Thyroid gland (tissue), 4 donors: Measurements from ENCODE around the gene SPATA24.

Experiments used
- POLR2A ChIP-seq, 2 donors: fragments of 450-650 bp; IDR thresholded peaks; one replicate each; pipeline ENCODE4 v1.6.1; 2017; ENCODE audit warnings: antibody characterized with exemption in 2 of 2, mild to moderate bottlenecking in 2 of 2, moderate library complexity in 1 of 2
- TF ChIP-seq, protein P1 (sequence below), 6 experiments: fragments of 200-600 bp in 3 of 6; fragments of 450-650 bp in 3 of 6; sonication (generic) in 3 of 6; IDR thresholded peaks; one replicate each; pipeline ENCODE4 v1.5.1; 2016 to 2019; ENCODE audit warnings: antibody characterized with exemption in 6 of 6, mild to moderate bottlenecking in 2 of 6, inconsistent platforms in 1 of 6, moderate library complexity in 1 of 6

DNA sequence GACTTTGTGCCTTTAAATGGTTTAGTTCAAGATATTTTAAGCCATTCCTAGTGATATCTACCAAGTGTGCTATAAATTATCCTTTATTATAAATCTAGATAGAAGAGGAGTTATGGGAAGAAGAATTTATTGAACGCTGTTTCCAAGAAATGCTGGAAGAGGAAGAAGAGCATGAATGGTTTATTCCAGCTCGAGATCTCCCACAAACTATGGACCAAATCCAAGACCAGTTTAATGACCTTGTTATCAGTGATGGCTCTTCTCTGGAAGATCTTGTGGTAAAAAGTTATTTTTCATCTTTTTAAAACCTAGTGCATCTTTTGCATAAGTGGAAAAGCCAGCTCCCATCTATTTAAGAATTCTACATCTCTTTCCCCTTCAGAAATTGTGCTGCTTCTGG lies 39.4 kb downstream of the SPATA24 start:
- TF ChIP-seq, protein P1, sequence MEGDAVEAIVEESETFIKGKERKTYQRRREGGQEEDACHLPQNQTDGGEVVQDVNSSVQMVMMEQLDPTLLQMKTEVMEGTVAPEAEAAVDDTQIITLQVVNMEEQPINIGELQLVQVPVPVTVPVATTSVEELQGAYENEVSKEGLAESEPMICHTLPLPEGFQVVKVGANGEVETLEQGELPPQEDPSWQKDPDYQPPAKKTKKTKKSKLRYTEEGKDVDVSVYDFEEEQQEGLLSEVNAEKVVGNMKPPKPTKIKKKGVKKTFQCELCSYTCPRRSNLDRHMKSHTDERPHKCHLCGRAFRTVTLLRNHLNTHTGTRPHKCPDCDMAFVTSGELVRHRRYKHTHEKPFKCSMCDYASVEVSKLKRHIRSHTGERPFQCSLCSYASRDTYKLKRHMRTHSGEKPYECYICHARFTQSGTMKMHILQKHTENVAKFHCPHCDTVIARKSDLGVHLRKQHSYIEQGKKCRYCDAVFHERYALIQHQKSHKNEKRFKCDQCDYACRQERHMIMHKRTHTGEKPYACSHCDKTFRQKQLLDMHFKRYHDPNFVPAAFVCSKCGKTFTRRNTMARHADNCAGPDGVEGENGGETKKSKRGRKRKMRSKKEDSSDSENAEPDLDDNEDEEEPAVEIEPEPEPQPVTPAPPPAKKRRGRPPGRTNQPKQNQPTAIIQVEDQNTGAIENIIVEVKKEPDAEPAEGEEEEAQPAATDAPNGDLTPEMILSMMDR (IDR thresholded peaks at IDR 0.05) = no peak
- TF ChIP-seq POLR2A (IDR thresholded peaks at IDR 0.05) = no peak
